ENCODE results near the gene TRIP10. TPM values are rescaled to one million over a fixed set of nuclear protein-coding genes. Genes with fewer than 3 reads are reported as not detected.

TRIP10 gene
- total RNA-seq, 4 donors from 2014 or later = 25.5 to 80.7 (median 40.5) TPM

DNA sequence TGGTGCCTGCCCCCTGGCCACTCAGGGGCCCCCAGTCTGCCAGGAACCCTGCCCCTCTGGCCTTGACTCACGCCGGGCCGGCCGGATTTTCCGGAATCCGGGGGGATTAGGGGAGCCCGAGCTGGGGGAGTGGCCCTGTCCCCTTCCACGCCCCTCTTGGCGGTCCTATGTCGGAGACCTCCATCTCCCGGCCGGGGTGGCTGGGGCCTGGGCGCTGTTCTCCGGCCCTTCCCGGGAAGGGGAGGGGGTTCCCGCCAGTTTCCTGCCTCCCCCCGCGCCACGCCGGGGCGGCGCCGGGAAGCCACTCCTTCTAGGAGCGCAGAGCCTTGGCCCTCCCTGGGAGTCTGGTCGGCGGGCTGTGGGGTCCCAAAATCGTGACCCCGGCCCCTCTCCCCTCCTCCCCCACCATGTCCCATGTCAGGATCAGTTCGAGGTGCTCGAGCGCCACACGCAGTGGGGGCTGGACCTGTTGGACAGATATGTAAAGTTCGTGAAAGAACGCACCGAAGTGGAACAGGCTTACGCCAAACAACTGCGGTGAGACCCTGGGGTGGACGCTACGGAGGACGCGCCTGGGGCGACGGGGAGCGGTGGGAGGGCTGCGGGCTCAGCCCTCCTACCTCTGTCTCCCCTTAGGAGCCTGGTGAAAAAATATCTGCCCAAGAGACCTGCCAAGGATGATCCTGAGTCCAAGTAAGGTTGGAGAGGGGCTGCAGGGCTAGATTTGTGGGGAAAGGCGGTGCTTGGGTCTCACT lies 1.3 kb downstream of the TRIP10 start:
- no peaks in the 10 kb centered on the region for H3K9me3 ChIP-seq
- no peaks in the 10 kb centered on the region for H3K27me3 ChIP-seq
- peaks cover 16% of the 10 kb centered on the region for H3K36me3 ChIP-seq
- WGBS = 4% methylated on average over 15 of the region's 46 CpGs
- peak in 1 of 2 donors; percentile 86 for DNase-seq (ENCODE audit: low spot score in 2 of 2)
- TF ChIP-seq POLR2AphosphoS5 (IDR thresholded peaks at IDR 0.05) (no peak), POLR2A (IDR thresholded peaks at IDR 0.05) (no peak), CTCF (IDR thresholded peaks at IDR 0.05) (no peak), EP300 (IDR thresholded peaks at IDR 0.05) (no peak)
- peaks cover 66% of the 10 kb centered on the region for H3K4me1 ChIP-seq
- H3K4me3 ChIP-seq = peak overlapping the region; percentile 93
- peak overlapping the region; percentile 85 for H3K27ac ChIP-seq

GRCh38 chr19:6743066-6743465 lies 3.6 kb downstream of the TRIP10 start:
- no peak overlapping the region for H3K4me3 ChIP-seq
- H3K4me1 ChIP-seq = peaks cover 56% of the 10 kb centered on the region
- H3K27me3 ChIP-seq = no peaks in the 10 kb centered on the region
- WGBS = 86% methylated on average over 7 of the region's 7 CpGs
- H3K27ac ChIP-seq = peak overlapping the region; percentile 16
- no peak for TF ChIP-seq EP300 (IDR thresholded peaks at IDR 0.05)
- TF ChIP-seq POLR2A (IDR thresholded peaks at IDR 0.05) = no peak
- TF ChIP-seq CTCF (IDR thresholded peaks at IDR 0.05) = no peak
- TF ChIP-seq POLR2AphosphoS5 (IDR thresholded peaks at IDR 0.05) = no peak
- no peak for DNase-seq (ENCODE audit: low spot score in 2 of 2)
- peaks cover 35% of the 10 kb centered on the region for H3K36me3 ChIP-seq
- no peaks in the 10 kb centered on the region for H3K9me3 ChIP-seq

GRCh38 chr19:6743714-6744380 lies 4.4 kb downstream of the TRIP10 start:
- no peaks in the 10 kb centered on the region for H3K27me3 ChIP-seq
- 89% methylated on average over 15 of the region's 15 CpGs for WGBS
- H3K4me1 ChIP-seq = peaks cover 49% of the 10 kb centered on the region
- H3K27ac ChIP-seq = peak overlapping the region; percentile 84
- TF ChIP-seq EP300 (IDR thresholded peaks at IDR 0.05) (no peak), POLR2A (IDR thresholded peaks at IDR 0.05) (no peak), CTCF (IDR thresholded peaks at IDR 0.05) (no peak), POLR2AphosphoS5 (IDR thresholded peaks at IDR 0.05) (no peak)
- H3K4me3 ChIP-seq = peak overlapping the region; percentile 21
- H3K36me3 ChIP-seq = peaks cover 41% of the 10 kb centered on the region
- DNase-seq (ENCODE audit: low spot score in 2 of 2) = no peak
- no peaks in the 10 kb centered on the region for H3K9me3 ChIP-seq

DNA sequence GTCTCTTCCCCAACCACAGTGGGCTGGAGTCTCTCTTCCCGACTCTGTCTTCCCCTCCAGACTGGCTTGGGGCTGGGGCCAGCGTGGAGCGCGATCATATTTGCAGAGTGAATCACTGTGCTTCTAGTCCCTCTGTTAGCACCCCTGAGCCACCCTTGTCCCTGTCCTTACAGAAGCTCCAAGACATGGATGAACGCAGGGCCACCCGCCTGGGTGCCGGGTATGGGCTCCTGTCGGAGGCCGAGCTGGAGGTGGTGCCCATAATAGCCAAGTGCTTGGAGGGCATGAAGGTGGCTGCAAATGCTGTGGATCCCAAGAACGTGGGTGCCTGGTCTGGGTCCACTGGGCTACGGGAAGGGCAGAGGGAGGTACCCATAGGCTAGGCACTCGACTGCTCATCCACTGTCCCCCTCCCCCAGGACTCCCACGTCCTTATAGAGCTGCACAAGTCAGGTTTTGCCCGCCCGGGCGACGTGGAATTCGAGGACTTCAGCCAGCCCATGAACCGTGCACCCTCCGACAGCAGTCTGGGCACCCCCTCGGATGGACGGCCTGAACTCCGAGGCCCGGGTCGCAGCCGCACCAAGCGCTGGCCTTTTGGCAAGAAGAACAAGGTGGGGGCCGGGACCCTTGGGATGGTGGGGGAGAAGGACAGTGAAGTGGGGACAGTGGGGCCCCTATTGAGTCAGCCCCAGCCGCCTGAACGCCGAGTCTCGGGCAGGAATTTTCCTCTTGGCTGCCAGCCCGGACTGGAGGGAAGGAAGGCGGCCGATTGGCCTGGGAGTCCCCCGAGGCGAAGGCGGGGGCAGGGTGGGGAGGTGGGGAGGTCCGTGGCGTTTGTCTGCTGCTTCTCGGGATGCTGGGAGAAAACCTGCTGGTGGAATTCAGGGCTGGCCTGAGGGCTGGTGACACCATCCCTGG lies 5.2 kb downstream of the TRIP10 start:
- DNase-seq (ENCODE audit: low spot score in 2 of 2) = peak; percentile 88 to 95
- Histone ChIP-seq H3K9me3 (no peaks in the 10 kb centered on the region), H3K27ac (peak overlapping the region; percentile 84), H3K36me3 (peaks cover 48% of the 10 kb centered on the region), H3K27me3 (no peaks in the 10 kb centered on the region), H3K4me1 (peaks cover 48% of the 10 kb centered on the region), H3K4me3 (peak overlapping the region; percentile 21)
- WGBS = 32% methylated on average over 37 of the region's 41 CpGs
- TF ChIP-seq CTCF (IDR thresholded peaks at IDR 0.05) (no peak), POLR2AphosphoS5 (IDR thresholded peaks at IDR 0.05) (peak in 1 of 3 donors; percentile 12), POLR2A (IDR thresholded peaks at IDR 0.05) (no peak), EP300 (IDR thresholded peaks at IDR 0.05) (no peak)
